CD4-positive, alpha-beta T cell (primary cell): Measurements from ENCODE around the gene ROR1. TPM values are rescaled to one million over a fixed set of nuclear protein-coding genes. Genes with fewer than 3 reads are reported as not detected.

Source experiments
- ATAC-seq: fragments of 200-7000 bp; cut with Tn5 transposase; one replicate; pipeline ENCODE4 v1.10.0; 2022; ENCODE audit warnings: mild to moderate bottlenecking; ENCODE audit not compliant: poor library complexity
- CTCF ChIA-PET: fragments of 350-600 bp; sonication (Branson Sonifier 250); formaldehyde crosslinking; loops from one replicate; lab custom pipeline; 2021; ENCODE audit warnings: antibody characterized with exemption, inconsistent platforms; lab: Charles Lee
- POLR2A ChIA-PET: fragments of 350-600 bp; sonication (Branson Sonifier 250); formaldehyde crosslinking; loops from one replicate; lab custom pipeline; 2021; ENCODE audit warnings: antibody characterized with exemption, inconsistent platforms; lab: Charles Lee
- DNase-seq, 14 experiments: peaks; one replicate each; pipeline ENCODE4 v3.0.0-alpha.2; 2013 to 2020; ENCODE audit warnings: mixed read lengths in 2 of 14
- H3K27ac ChIP-seq, 2 donors: one replicate each; pipeline versions ENCODE4 v1.5.1 to v1.7.0; 2013; ENCODE audit warnings: low read length in 2 of 2, low read depth in 1 of 2, mild to moderate bottlenecking in 1 of 2
- H3K27me3 ChIP-seq, 2 experiments: 1 replicate in 1 of 2; 2 replicates in 1 of 2; pipeline versions ENCODE4 v1.6.1 to v1.7.0; 2013; ENCODE audit warnings: low read length in 2 of 2, control low read depth in 1 of 2, mild to moderate bottlenecking in 1 of 2, moderate library complexity in 1 of 2; ENCODE audit not compliant: insufficient read depth in 2 of 2, control insufficient read depth in 1 of 2
- H3K36me3 ChIP-seq: one replicate; pipeline ENCODE4 v1.6.1; 2013; ENCODE audit warnings: low read length, control low read depth; ENCODE audit not compliant: insufficient read depth
- H3K4me1 ChIP-seq: one replicate; pipeline ENCODE4 v1.6.1; 2013; ENCODE audit warnings: low read length, control low read depth; ENCODE audit not compliant: insufficient read depth
- H3K4me3 ChIP-seq: one replicate; pipeline ENCODE4 v1.5.1; 2013; ENCODE audit warnings: mild to moderate bottlenecking, low read length, moderate library complexity
- H3K9me3 ChIP-seq, 2 experiments: 1 replicate in 1 of 2; 2 replicates in 1 of 2; pipeline versions ENCODE4 v1.6.1 to v1.7.0; 2013; ENCODE audit warnings: low read length in 2 of 2, mild to moderate bottlenecking in 2 of 2, control low read depth in 1 of 2, moderate library complexity in 1 of 2; ENCODE audit not compliant: control insufficient read depth in 1 of 2, insufficient read depth in 1 of 2
- H3K27ac Mint-ChIP-seq: one replicate; pipeline ENCODE4 v1.8.0; 2020; ENCODE audit warnings: mixed read lengths
- H3K27me3 Mint-ChIP-seq: one replicate; pipeline ENCODE4 v1.8.0; 2021; ENCODE audit warnings: mixed read lengths
- H3K36me3 Mint-ChIP-seq: one replicate; pipeline ENCODE4 v1.8.0; 2021; ENCODE audit warnings: low read depth, mixed read lengths
- H3K4me1 Mint-ChIP-seq: one replicate; pipeline ENCODE4 v1.8.0; 2021; ENCODE audit warnings: low read depth, mixed read lengths
- H3K4me3 Mint-ChIP-seq: one replicate; pipeline ENCODE4 v1.8.0; 2020; ENCODE audit warnings: mild to moderate bottlenecking, mixed read lengths
- H3K9me3 Mint-ChIP-seq: one replicate; pipeline ENCODE4 v1.8.0; 2020; ENCODE audit warnings: mixed read lengths
- CTCF ChIP-seq: fragments of 200-600 bp; IDR thresholded peaks from one replicate; pipeline ENCODE4 v1.8.0; 2022; ENCODE audit warnings: antibody characterized with exemption, mild to moderate bottlenecking
- intact Hi-C, 2 experiments: fragments of 100-400 bp; cut with DNase I in 1 of 2; cut with micrococcal nuclease in 1 of 2; formaldehyde crosslinking; loops; one replicate each; pipeline versions ENCODE4 v1.15.1 to v1.9.0; 2023 to 2025; cut with DNase I, micrococcal nuclease
- total RNA-seq, 174 experiments: library from RNA in 2 of 174; stranded (reverse) in 2 of 174; gene quantifications; one replicate each; pipeline ENCODE4 v1.2.3 and lab custom pipeline; 2021 to 2026

Gene ROR1
- total RNA-seq, 2 experiments from 2014 or later: not detected

GRCh38 chr1:63748641-63749040 is 25.2 kb upstream of the ROR1 start:
- H3K4me1 ChIP-seq: no peaks in the 10 kb centered on the region
- ChIA-PET CTCF (no interaction called here), POLR2A (no interaction called here)
- no peak for TF ChIP-seq CTCF
- Mint-ChIP-seq H3K4me3 (no peak overlapping the region), H3K27me3 (peaks cover 24% of the 10 kb centered on the region), H3K36me3 (no peaks in the 10 kb centered on the region), H3K4me1 (no peaks in the 10 kb centered on the region), H3K9me3 (no peaks in the 10 kb centered on the region), H3K27ac (no peak overlapping the region)
- H3K27ac ChIP-seq: no peak overlapping the region
- no peaks in the 10 kb centered on the region for H3K36me3 ChIP-seq
- ATAC-seq (no peak), DNase-seq (no peak)
- no peak overlapping the region for H3K4me3 ChIP-seq
- intact Hi-C loops: no loop called here
- H3K9me3 ChIP-seq: no peaks in the 10 kb centered on the region
- H3K27me3 ChIP-seq: no peaks in the 10 kb centered on the region

DNA sequence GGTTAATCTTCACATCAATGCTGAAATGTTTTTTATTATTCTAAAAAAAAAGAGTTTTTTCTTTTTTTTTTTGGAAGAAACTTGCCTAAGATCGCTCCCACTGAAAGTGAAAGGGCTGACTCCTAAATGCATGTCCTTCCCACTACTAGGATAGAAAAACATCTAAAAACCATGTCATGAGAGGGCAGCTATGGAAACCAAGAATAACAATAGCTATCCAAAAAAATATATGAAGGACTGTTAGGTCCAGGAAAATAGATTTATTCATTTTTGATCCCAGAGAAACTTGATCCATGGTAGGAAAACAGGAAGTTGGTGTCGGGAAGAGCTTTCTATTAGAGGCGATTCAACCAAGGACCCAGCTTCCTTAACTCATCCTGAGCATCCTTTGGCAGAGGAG is 23.1 kb upstream of the ROR1 start:
- no peak overlapping the region for H3K4me3 Mint-ChIP-seq
- no peak for TF ChIP-seq CTCF
- ChIA-PET CTCF (no interaction called here), POLR2A (no interaction called here)
- no peaks in the 10 kb centered on the region for H3K27me3 ChIP-seq
- H3K9me3 ChIP-seq: no peaks in the 10 kb centered on the region
- peaks cover 19% of the 10 kb centered on the region for H3K27me3 Mint-ChIP-seq
- no peaks in the 10 kb centered on the region for H3K36me3 ChIP-seq
- ATAC-seq: no peak
- no peak overlapping the region for H3K27ac Mint-ChIP-seq
- no peaks in the 10 kb centered on the region for H3K4me1 Mint-ChIP-seq
- no peak for DNase-seq
- H3K36me3 Mint-ChIP-seq: no peaks in the 10 kb centered on the region
- no peaks in the 10 kb centered on the region for H3K9me3 Mint-ChIP-seq
- intact Hi-C loops: no loop called here
- H3K27ac ChIP-seq: no peak overlapping the region
- H3K4me1 ChIP-seq: no peaks in the 10 kb centered on the region
- no peak overlapping the region for H3K4me3 ChIP-seq

DNA sequence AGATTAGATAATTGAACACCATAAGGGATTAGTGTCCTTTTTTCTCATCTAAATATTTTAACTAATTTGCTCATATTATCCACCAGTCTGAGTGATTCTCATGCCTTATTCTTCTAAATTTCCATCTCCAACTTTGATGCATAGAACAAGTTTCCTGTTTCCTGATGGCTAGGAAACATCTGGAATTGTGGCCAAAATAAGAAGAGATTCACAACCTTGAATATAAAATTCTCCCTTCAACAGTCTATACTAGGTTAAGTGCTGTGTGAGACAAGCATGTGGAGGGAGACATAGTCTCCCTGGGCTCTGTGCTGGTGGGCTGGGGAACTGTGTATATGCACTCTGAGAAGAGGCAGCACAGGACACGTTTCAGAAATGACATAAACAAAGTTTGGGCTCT is 21.6 kb upstream of the ROR1 start:
- Histone ChIP-seq H3K9me3 (no peaks in the 10 kb centered on the region), H3K4me1 (no peaks in the 10 kb centered on the region), H3K27ac (no peak overlapping the region), H3K4me3 (no peak overlapping the region), H3K27me3 (no peaks in the 10 kb centered on the region), H3K36me3 (no peaks in the 10 kb centered on the region)
- no peak for DNase-seq
- ATAC-seq: no peak
- H3K9me3 Mint-ChIP-seq: no peaks in the 10 kb centered on the region
- no peak for TF ChIP-seq CTCF
- no peak overlapping the region for H3K4me3 Mint-ChIP-seq
- ChIA-PET POLR2A (no interaction called here), CTCF (no interaction called here)
- H3K4me1 Mint-ChIP-seq: no peaks in the 10 kb centered on the region
- peaks cover 11% of the 10 kb centered on the region for H3K27me3 Mint-ChIP-seq
- H3K36me3 Mint-ChIP-seq: no peaks in the 10 kb centered on the region
- intact Hi-C loops: no loop called here
- H3K27ac Mint-ChIP-seq: no peak overlapping the region
